BJ (cell line): ENCODE measurements around the gene SEPTIN2. TPM values are rescaled to one million over a fixed set of nuclear protein-coding genes. Genes with fewer than 3 reads are reported as not detected.

Experiments
- CTCF ChIA-PET: fragments of 350-600 bp; formaldehyde crosslinking; extraction: SDS; loops from one replicate; lab custom pipeline; 2021; ENCODE audit warnings: antibody characterized with exemption, inconsistent platforms; lab: Yijun Ruan, JAX
- POLR2A ChIA-PET: fragments of 300-600 bp; sonication (Branson Sonifier 250); formaldehyde crosslinking; extraction: SDS; loops from one replicate; lab custom pipeline; 2021; ENCODE audit warnings: antibody characterized with exemption; lab: Charles Lee
- DNase-seq: peaks from one replicate; pipeline ENCODE4 v3.0.0-alpha.2; 2011; ENCODE audit warnings: low read depth
- H3K27me3 ChIP-seq: 2 replicates; pipeline ENCODE4 v1.6.0; 2011; ENCODE audit warnings: low read length; ENCODE audit not compliant: control insufficient read depth, insufficient read depth
- H3K36me3 ChIP-seq: 2 replicates; pipeline ENCODE4 v1.5.1; 2011; ENCODE audit warnings: low read length; ENCODE audit not compliant: control insufficient read depth, insufficient read depth
- H3K4me3 ChIP-seq: 2 replicates; pipeline ENCODE4 v1.5.1; 2011; ENCODE audit warnings: low read depth, mild to moderate bottlenecking, control low read depth, low read length
- polyA plus RNA-seq: library from polyadenylated mRNA; depleted of rRNA; stranded (reverse); fragments of >200 nt; gene quantifications from 2 replicates; pipeline ENCODE4 v1.2.3, GENCODE V29; 2011
- TF ChIP-seq, protein P1 (sequence below): IDR thresholded peaks from 2 replicates; pipeline ENCODE4 v1.5.1; 2011; ENCODE audit warnings: low read depth, mild to moderate bottlenecking, control low read depth, inconsistent platforms, low read length, moderate library complexity; ENCODE audit not compliant: insufficient read depth

The SEPTIN2 gene
- polyA plus RNA-seq, 1 experiment, result 336 TPM

DNA sequence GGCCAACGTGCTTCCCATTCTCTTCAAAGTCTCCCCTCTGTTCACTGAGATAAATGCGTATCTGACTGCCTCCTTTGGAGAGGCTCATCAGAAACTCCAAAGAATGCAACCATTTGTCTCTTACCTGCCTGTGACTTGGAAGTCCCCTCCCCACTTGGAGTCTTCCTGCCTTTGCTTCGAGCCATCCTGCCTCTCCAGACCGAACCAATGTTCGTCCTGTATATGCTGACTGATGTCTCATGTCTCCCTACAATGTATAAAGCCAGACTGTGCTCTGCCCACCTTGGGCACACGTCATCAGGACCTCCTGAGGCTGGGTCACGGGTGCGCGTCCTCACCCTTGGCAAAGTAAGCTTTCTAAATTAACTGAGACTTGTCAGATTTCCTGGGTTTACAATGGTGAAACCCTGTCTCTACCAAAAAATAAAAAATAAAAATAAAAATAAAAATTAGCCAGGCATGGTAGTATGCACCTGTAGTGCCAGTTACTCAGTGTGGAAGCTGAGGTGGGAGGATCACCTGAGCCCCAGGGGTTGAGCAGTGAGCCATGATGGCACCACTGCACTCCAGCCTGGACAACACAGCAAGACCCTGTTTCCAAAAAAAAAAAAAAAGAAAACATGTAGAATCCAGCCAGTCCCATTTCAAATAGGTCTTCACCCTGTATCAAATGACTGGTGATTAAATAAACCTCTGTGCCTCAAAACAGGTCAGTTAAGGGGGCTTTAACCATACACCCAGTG is 29.2 kb upstream of the SEPTIN2 start:
- Histone ChIP-seq H3K36me3 (peaks cover 5% of the 10 kb centered on the region), H3K4me3 (no peak overlapping the region), H3K27me3 (no peaks in the 10 kb centered on the region)
- ChIA-PET CTCF (interaction anchor here (0.5 kb wide), 1 partner anchor 9 kb away, joined by 3 read pairs; no protein-coding TSS in a partner anchor), POLR2A (no interaction called here)
- TF ChIP-seq, protein P1, sequence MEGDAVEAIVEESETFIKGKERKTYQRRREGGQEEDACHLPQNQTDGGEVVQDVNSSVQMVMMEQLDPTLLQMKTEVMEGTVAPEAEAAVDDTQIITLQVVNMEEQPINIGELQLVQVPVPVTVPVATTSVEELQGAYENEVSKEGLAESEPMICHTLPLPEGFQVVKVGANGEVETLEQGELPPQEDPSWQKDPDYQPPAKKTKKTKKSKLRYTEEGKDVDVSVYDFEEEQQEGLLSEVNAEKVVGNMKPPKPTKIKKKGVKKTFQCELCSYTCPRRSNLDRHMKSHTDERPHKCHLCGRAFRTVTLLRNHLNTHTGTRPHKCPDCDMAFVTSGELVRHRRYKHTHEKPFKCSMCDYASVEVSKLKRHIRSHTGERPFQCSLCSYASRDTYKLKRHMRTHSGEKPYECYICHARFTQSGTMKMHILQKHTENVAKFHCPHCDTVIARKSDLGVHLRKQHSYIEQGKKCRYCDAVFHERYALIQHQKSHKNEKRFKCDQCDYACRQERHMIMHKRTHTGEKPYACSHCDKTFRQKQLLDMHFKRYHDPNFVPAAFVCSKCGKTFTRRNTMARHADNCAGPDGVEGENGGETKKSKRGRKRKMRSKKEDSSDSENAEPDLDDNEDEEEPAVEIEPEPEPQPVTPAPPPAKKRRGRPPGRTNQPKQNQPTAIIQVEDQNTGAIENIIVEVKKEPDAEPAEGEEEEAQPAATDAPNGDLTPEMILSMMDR, result no peak
- no peak for DNase-seq

DNA sequence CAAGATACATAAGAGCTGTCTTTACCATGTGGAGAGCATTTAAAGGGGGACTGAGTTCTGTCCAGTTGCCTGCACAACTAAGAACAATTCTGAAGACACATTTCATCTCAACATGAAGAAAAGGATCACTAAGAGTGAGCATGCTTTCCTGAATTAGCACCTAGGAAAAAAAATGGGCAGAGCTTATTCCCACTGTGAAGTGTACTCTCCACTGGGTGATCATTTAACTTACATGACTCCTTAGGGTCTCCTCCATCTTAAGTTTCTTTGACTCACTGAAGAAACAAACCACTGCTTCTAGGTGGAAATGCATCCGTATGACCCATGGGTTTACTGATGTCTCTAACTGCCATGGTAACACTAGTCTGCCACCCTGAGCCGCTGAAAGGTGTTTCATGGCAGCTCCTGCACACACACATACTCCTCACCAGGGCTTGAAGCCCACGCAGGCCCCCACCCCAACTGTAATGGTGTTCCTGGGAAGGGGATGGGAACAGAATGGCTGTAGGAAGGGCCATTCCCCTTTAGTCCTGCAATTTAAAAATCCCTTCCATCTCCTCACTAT is 27.3 kb upstream of the SEPTIN2 start:
- Histone ChIP-seq H3K27me3 (no peaks in the 10 kb centered on the region), H3K36me3 (peaks cover 5% of the 10 kb centered on the region), H3K4me3 (no peak overlapping the region)
- ChIA-PET POLR2A (interaction anchor here (0.7 kb wide), 1 partner anchor 26 kb away, joined by 3 read pairs; no protein-coding TSS in a partner anchor), CTCF (no interaction called here)
- TF ChIP-seq, protein P1, result no peak
- DNase-seq, result no peak

DNA sequence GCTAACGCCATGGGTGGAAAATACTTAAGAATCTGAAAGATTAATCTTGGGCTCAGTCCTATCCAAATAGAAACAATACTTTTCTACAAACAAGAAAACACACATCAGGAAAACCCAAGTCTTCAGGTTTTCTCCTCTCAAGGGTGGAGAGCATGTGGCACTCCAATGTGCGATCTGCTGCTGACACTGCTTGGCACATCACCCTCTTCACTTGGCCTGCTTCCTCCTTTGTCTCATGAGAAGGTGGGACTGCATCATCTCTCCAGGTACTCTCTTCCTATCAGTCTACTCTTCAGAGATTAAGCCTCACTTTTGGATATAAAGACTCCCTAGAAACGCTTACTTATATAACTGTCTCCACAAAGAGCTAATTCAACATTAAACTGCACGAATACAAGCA is 26.7 kb upstream of the SEPTIN2 start:
- TF ChIP-seq, protein P1, result no peak
- no peak for DNase-seq
- Histone ChIP-seq H3K36me3 (peaks cover 5% of the 10 kb centered on the region), H3K27me3 (no peaks in the 10 kb centered on the region), H3K4me3 (no peak overlapping the region)
- ChIA-PET POLR2A (interaction anchor here (0.5 to 0.7 kb wide), 3 partner anchors 8 to 29 kb away, joined by 3 read pairs; no protein-coding TSS in a partner anchor), CTCF (interaction anchor here (1.6 kb wide), 1 partner anchor 14 kb away, joined by 4 read pairs; no protein-coding TSS in a partner anchor)

DNA sequence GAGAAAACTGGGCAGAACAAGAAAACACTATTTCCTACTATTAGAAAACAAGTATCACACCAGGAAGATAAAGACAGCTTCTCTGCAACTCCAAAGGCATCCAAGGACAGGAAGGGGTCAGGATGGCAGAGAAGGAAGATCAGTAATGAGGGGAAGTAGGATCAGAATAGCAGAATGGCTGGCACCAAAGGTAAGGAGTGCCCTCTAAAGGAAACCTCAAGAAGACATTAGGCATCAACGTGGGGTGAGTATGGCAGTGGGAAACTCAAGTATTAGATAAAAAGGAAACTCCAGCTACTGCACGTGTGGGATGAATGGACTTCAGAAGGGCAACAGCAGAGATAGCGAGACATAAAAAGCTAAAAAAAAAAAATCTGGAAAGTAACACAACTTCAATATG is 26.1 kb upstream of the SEPTIN2 start:
- ChIA-PET CTCF (interaction anchor here (1.6 kb wide), 1 partner anchor 13 kb away, joined by 4 read pairs; no protein-coding TSS in a partner anchor), POLR2A (interaction anchor here (0.5 kb wide), 1 partner anchor 29 kb away, joined by 3 read pairs; no protein-coding TSS in a partner anchor)

DNA sequence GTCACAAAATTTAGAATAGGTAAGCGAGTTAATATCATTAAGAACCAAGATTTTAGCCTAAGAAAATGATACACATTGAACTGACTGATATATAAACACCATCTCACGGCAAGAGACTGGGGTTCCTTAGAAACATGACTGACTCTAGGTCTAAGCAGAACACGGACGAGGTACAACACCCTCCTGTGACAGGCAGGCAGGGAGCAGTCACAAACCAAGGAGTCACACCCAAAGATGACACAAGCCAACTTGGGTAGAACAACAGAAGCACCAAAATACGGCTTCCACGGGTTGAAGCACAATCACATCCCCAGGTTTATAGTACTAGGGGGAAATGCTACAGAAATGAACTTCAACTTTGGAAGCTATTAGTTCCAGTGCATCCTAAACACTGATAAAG is 24.6 kb upstream of the SEPTIN2 start:
- CTCF ChIA-PET, result interaction anchor here (0.8 kb wide), 1 partner anchor 34 kb away, joined by 4 read pairs; no protein-coding TSS in a partner anchor
- TF ChIP-seq, protein P1, result no peak
- Histone ChIP-seq H3K36me3 (peaks cover 3% of the 10 kb centered on the region), H3K4me3 (no peak overlapping the region), H3K27me3 (no peaks in the 10 kb centered on the region)
- POLR2A ChIA-PET, result no interaction called here
- DNase-seq, result no peak

More for the DNA sequence above, 26.1 kb upstream of the SEPTIN2 start:
- DNase-seq, result no peak
- TF ChIP-seq, protein P1, result no peak
- Histone ChIP-seq H3K27me3 (no peaks in the 10 kb centered on the region), H3K4me3 (no peak overlapping the region), H3K36me3 (peaks cover 5% of the 10 kb centered on the region)
